Keratinocyte (primary cell): ENCODE measurements around the gene CUEDC1. TPM values are rescaled to one million over a fixed set of nuclear protein-coding genes. Genes with fewer than 3 reads are reported as not detected.

Source experiments
- DNase-seq: peaks from one replicate; pipeline ENCODE4 v3.0.0-alpha.2; 2011; ENCODE audit warnings: low read depth, missing footprints, low spot score
- FAIRE-seq: peaks from 2 replicates; lab custom pipeline; 2011; peaks lifted over from hg19 to GRCh38; lab: Jason Lieb, UNC
- H2AFZ ChIP-seq: 2 replicates; pipeline ENCODE4 v1.6.0; 2012; ENCODE audit warnings: low read length, control low read depth, inconsistent platforms; ENCODE audit not compliant: control insufficient read depth
- H3K27ac ChIP-seq: 2 replicates; pipeline ENCODE4 v1.5.1; 2011; ENCODE audit warnings: low read length; ENCODE audit not compliant: control insufficient read depth, insufficient read depth
- H3K27me3 ChIP-seq: 3 replicates; pipeline ENCODE4 v1.6.0; 2011; ENCODE audit warnings: low read length; ENCODE audit not compliant: control insufficient read depth, insufficient read depth; ENCODE audit errors: extremely low read depth
- H3K36me3 ChIP-seq, 2 experiments: 2 replicates in 1 of 2; 3 replicates in 1 of 2; pipeline ENCODE4 v1.5.1; 2011; ENCODE audit warnings: low read length in 2 of 2, mild to moderate bottlenecking in 1 of 2; ENCODE audit not compliant: control insufficient read depth in 2 of 2, insufficient read depth in 2 of 2; ENCODE audit errors: extremely low read depth in 1 of 2
- H3K4me1 ChIP-seq: 3 replicates; pipeline ENCODE4 v1.5.1; 2011; ENCODE audit warnings: low read length; ENCODE audit not compliant: control insufficient read depth, insufficient read depth; ENCODE audit errors: extremely low read depth
- H3K4me2 ChIP-seq: 3 replicates; pipeline ENCODE4 v1.6.0; 2011; ENCODE audit warnings: low read depth, low read length; ENCODE audit not compliant: control insufficient read depth, insufficient read depth; ENCODE audit errors: extremely low read depth
- H3K4me3 ChIP-seq, 3 experiments: fragments of 200-600 bp in 1 of 3; sonication (generic) in 1 of 3; 2 replicates in 2 of 3; 3 replicates in 1 of 3; pipeline ENCODE4 v1.5.1; 2011 to 2016; ENCODE audit warnings: low read length in 3 of 3, mild to moderate bottlenecking in 3 of 3, control low read depth in 2 of 3, inconsistent platforms in 1 of 3, low read depth in 1 of 3, mixed read lengths in 1 of 3, mixed run types in 1 of 3, moderate library complexity in 1 of 3; ENCODE audit not compliant: control insufficient read depth in 2 of 3, insufficient read depth in 2 of 3; ENCODE audit errors: extremely low read depth in 1 of 3
- H3K79me2 ChIP-seq: 2 replicates; pipeline ENCODE4 v1.6.0; 2012; ENCODE audit warnings: low read length; ENCODE audit not compliant: control insufficient read depth, insufficient read depth
- H3K9ac ChIP-seq: 3 replicates; pipeline ENCODE4 v1.6.0; 2011; ENCODE audit warnings: low read length; ENCODE audit not compliant: control insufficient read depth, insufficient read depth; ENCODE audit errors: extremely low read depth
- H3K9me1 ChIP-seq: 3 replicates; pipeline ENCODE4 v1.6.0; 2011; ENCODE audit warnings: low read length; ENCODE audit not compliant: control insufficient read depth, insufficient read depth; ENCODE audit errors: extremely low read depth
- H3K9me3 ChIP-seq: 2 replicates; pipeline ENCODE4 v1.5.1; 2012; ENCODE audit warnings: low read depth, low read length; ENCODE audit not compliant: control insufficient read depth
- H4K20me1 ChIP-seq: 3 replicates; pipeline ENCODE4 v1.6.0; 2011; ENCODE audit warnings: low read length; ENCODE audit not compliant: control insufficient read depth, insufficient read depth; ENCODE audit errors: extremely low read depth
- CTCF ChIP-seq, 3 experiments: IDR thresholded peaks in 1 of 3; conservative IDR thresholded peaks in 1 of 3; optimal IDR thresholded peaks in 1 of 3; 2 replicates in 2 of 3; 3 replicates in 1 of 3; pipeline versions ENCODE3 to v1.5.1; 2011; ENCODE audit warnings: low read length in 3 of 3, mild to moderate bottlenecking in 3 of 3, moderate library complexity in 2 of 3, control low read depth in 1 of 3, inconsistent platforms in 1 of 3; ENCODE audit not compliant: insufficient read depth in 2 of 3; ENCODE audit errors: extremely low read depth in 1 of 3
- EZH2 ChIP-seq: IDR thresholded peaks from one replicate; pipeline ENCODE4 v1.6.1; 2012; ENCODE audit warnings: inconsistent platforms, mild to moderate bottlenecking, low read length, moderate library complexity
- dilution Hi-C: fragments of 300-500 bp; cut with MboI; formaldehyde crosslinking; loops from one replicate; pipeline ENCODE4 v1.7.0; 2020; ENCODE audit warnings: low sequenced_read_pairs; ENCODE audit not compliant: extremely low pct_ligation_motif_present
- polyA plus RNA-seq, 5 experiments: library from polyadenylated mRNA; depleted of rRNA in 3 of 5; stranded (reverse) in 3 of 5; stranded (forward) in 1 of 5; unstranded in 1 of 5; fragments of >200 nt; gene quantifications; 1 replicate in 1 of 5; 2 replicates in 3 of 5; 3 replicates in 1 of 5; pipeline versions ENCODE4 v1.2.1 to v1.2.3, GENCODE V29; 2011 to 2012; ENCODE audit warnings: missing spikeins in 2 of 5, low read depth in 1 of 5, low replicate concordance in 1 of 5

The CUEDC1 gene
- polyA plus RNA-seq, 1 donor (not counting 4 experiments of a cell fraction or from before 2014, with no cell fraction given): 12.9 TPM

GRCh38 chr17:57911834-57912673 lies 43.2 kb downstream of the CUEDC1 start:
- Histone ChIP-seq H3K27me3 (no peaks in the 10 kb centered on the region), H2AFZ (no peak overlapping the region), H4K20me1 (no peaks in the 10 kb centered on the region), H3K9ac (no peak overlapping the region), H3K9me1 (no peaks in the 10 kb centered on the region), H3K27ac (no peak overlapping the region), H3K4me3 (no peak overlapping the region), H3K4me1 (peaks cover 8% of the 10 kb centered on the region), H3K9me3 (no peaks in the 10 kb centered on the region), H3K36me3 (peaks cover 3% of the 10 kb centered on the region in 2 experiments), H3K79me2 (no peaks in the 10 kb centered on the region), H3K4me2 (peak overlapping the region; percentile 4)
- TF ChIP-seq CTCF (optimal IDR thresholded peaks at IDR 0.05 in 1 of 3, IDR thresholded peaks at IDR 0.05 in 1 of 3, conservative IDR thresholded peaks at IDR 0.05 in 1 of 3; ENCODE audit: extremely low read depth in 1 of 3, insufficient read depth in 2 of 3, low read length in 3 of 3) (no peak), EZH2 (no peak)
- peak; percentile 52 for FAIRE-seq
- dilution Hi-C loops: no loop called here
- no peak for DNase-seq

- no peaks in the 10 kb centered on the region for H3K9me3 ChIP-seq
- no peak overlapping the region for H2AFZ ChIP-seq
- H3K4me2 ChIP-seq: no peak overlapping the region
- H3K36me3 ChIP-seq: peaks cover 0 to 3% of the 10 kb centered on the region in 2 experiments
- H3K4me3 ChIP-seq: no peak overlapping the region
- H3K27me3 ChIP-seq: no peaks in the 10 kb centered on the region
- no peak overlapping the region for H3K27ac ChIP-seq
- H3K79me2 ChIP-seq: no peaks in the 10 kb centered on the region
- no peak for DNase-seq
- H3K9ac ChIP-seq: no peak overlapping the region
- TF ChIP-seq EZH2 (no peak), CTCF (optimal IDR thresholded peaks at IDR 0.05 in 1 of 3, IDR thresholded peaks at IDR 0.05 in 1 of 3, conservative IDR thresholded peaks at IDR 0.05 in 1 of 3; ENCODE audit: extremely low read depth in 1 of 3, insufficient read depth in 2 of 3, low read length in 3 of 3) (no peak)
- H3K4me1 ChIP-seq: peaks cover 8% of the 10 kb centered on the region
- no peak for FAIRE-seq
- no peaks in the 10 kb centered on the region for H4K20me1 ChIP-seq
- dilution Hi-C loops: no loop called here
- H3K9me1 ChIP-seq: no peaks in the 10 kb centered on the region
Measured at GRCh38 chr17:57910462-57911420, 44.5 kb downstream of the CUEDC1 start.
